GM23338 (cell line): ENCODE results near the gene MRPS31.

Experiments
- CTCF ChIP-seq, 2 experiments: fragments of 200-600 bp in 1 of 2; sonication (generic) in 1 of 2; conservative IDR thresholded peaks; 2 replicates each; pipeline versions ENCODE4 v1.5.1 to v1.6.1; 2016 to 2017; ENCODE audit warnings: antibody characterized with exemption in 2 of 2, low read depth in 2 of 2, mild to moderate bottlenecking in 2 of 2, moderate library complexity in 1 of 2
- REST ChIP-seq: IDR thresholded peaks from one replicate; pipeline ENCODE4 v1.6.1; 2018; ENCODE audit warnings: antibody characterized with exemption; ENCODE audit not compliant: unreplicated experiment

GRCh38 chr13:40765602-40766001 lies 5.4 kb downstream of the MRPS31 start:
- TF ChIP-seq REST (no peak), CTCF (conservative IDR thresholded peaks at IDR 0.05; ENCODE audit: low read depth in 2 of 2) (no peak)
